Stomach smooth muscle (tissue), 2 donors: ENCODE results near the gene ELF1.
A peak's percentile ranks its signal among the peaks of the same experiment; 100 is the strongest.

Source experiments
- H3K27ac ChIP-seq: one replicate; pipeline ENCODE4 v1.7.0; 2013; ENCODE audit warnings: mild to moderate bottlenecking, low read length, inconsistent platforms
- H3K27me3 ChIP-seq, 2 donors: one replicate each; pipeline ENCODE4 v1.7.0; 2013; ENCODE audit warnings: low read length in 2 of 2; ENCODE audit not compliant: insufficient read depth in 2 of 2, control insufficient read depth in 1 of 2
- H3K36me3 ChIP-seq, 2 donors: one replicate each; pipeline ENCODE4 v1.7.0; 2013; ENCODE audit warnings: low read length in 2 of 2; ENCODE audit not compliant: control insufficient read depth in 2 of 2, insufficient read depth in 2 of 2
- H3K4me1 ChIP-seq: one replicate; pipeline ENCODE4 v1.7.0; 2013; ENCODE audit warnings: low read length; ENCODE audit not compliant: control insufficient read depth, insufficient read depth
- H3K4me3 ChIP-seq, 2 donors: one replicate each; pipeline ENCODE4 v1.7.0; 2013; ENCODE audit warnings: low read length in 2 of 2
- H3K9ac ChIP-seq, 2 donors: one replicate each; pipeline ENCODE4 v1.7.0; 2013; ENCODE audit warnings: low read length in 2 of 2, mild to moderate bottlenecking in 1 of 2
- H3K9me3 ChIP-seq, 2 donors: one replicate each; pipeline ENCODE4 v1.7.0; 2013; ENCODE audit warnings: low read length in 2 of 2; ENCODE audit not compliant: control insufficient read depth in 2 of 2
- donor health status: healthy.
- donor health status: Pancreatic carcinoma.

The ELF1 gene

DNA sequence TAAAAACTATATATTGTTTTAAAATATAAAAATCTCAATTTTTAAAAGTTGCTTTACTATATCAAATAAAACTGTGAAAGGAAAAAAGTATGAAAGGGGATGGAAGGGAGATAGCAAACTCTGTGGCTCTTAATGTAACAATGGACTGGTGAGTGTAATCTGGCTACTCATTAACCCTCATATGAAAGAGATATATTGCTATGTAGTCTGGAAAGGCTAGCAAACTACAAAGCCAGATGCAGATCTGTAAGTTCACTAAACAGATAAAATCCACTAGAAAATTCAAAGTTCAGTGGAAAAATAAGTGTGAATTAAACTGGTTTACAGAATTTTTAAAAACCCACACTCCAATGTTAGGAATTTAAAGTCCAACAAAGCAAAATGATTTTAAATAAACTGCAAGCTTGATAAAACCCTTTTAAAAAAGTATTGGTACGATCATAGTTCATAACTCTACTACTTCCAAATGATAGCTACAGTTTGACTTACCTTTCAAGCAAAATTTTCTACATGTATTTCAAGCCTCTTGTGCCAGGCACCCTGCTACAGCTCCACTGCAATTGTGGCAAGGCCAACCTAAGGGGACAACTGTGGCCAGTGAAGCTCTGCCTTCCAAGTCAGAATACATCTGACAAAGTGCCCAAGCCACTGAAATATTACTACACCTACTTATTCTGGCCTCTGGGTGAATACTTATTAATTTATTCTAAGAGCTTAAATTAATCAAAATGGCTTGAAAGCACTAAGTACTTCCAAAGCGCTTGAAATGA lies 647 bp upstream of the ELF1 start:
- Histone ChIP-seq H3K9ac (no peak overlapping the region), H3K36me3 (no peaks in the 10 kb centered on the region), H3K27ac (no peak overlapping the region), H3K9me3 (no peaks in the 10 kb centered on the region), H3K4me1 (no peaks in the 10 kb centered on the region), H3K4me3 (no peak overlapping the region), H3K27me3 (no peaks in the 10 kb centered on the region)

DNA sequence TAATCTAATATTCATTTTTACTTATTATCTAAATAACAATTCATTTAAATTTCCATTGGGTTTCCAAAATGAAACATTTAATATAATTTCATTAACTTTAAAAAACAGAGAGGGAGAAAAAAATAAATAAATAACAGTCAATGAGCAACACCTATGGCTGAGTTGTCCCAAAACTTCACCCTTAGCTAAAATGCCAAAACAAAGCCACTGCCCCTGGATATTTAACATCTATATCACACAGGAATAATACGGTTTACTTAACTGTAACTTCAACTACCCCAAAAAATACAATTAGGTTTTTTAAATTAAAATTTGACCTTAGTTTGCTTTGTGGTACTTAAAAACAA lies 541 bp downstream of the ELF1 start:
- Histone ChIP-seq H3K4me1 (no peaks in the 10 kb centered on the region), H3K9ac (peak overlapping the region in 1 of 2 donors; percentile 6), H3K4me3 (no peak overlapping the region), H3K36me3 (no peaks in the 10 kb centered on the region), H3K27me3 (no peaks in the 10 kb centered on the region), H3K9me3 (no peaks in the 10 kb centered on the region), H3K27ac (no peak overlapping the region)

DNA sequence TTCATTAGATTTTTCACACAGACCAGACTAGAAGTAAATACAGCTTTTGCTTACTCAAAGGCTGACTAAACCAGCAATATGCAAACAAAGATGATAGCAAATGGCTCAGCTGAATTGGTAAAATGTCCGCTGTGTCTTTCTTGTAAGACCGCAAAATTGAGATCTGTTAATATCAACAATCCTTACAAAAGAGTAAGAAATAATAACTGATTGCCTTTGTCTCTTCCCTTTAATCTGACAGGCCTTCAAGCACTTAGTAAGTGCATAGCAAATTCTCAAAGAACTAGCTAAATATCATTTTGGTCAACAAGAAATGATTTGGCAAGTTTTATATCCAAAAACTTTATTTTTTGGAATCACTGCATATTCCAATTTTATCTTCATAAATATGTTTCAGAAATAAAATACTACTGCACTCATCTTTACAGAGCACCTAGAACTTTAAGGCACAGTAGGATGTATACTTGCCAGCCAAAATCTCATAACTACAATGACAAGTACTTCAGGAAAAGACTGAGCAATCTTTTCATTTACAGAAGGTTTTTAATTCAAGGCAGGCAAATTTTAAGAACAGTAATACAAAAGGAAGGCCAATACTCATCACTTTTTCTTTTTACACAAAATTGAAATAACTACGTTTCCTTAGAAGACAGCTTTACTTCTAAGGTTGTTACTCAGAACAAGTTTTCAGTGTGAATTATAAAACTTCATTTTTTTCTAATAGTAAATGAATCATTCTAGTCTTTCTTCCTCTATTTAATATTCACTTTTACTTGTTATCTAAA lies 1.1 kb downstream of the ELF1 start:
- H3K27ac ChIP-seq = no peak overlapping the region
- H3K36me3 ChIP-seq = no peaks in the 10 kb centered on the region
- no peak overlapping the region for H3K9ac ChIP-seq
- H3K4me1 ChIP-seq = no peaks in the 10 kb centered on the region
- no peaks in the 10 kb centered on the region for H3K9me3 ChIP-seq
- no peaks in the 10 kb centered on the region for H3K27me3 ChIP-seq
- no peak overlapping the region for H3K4me3 ChIP-seq

DNA sequence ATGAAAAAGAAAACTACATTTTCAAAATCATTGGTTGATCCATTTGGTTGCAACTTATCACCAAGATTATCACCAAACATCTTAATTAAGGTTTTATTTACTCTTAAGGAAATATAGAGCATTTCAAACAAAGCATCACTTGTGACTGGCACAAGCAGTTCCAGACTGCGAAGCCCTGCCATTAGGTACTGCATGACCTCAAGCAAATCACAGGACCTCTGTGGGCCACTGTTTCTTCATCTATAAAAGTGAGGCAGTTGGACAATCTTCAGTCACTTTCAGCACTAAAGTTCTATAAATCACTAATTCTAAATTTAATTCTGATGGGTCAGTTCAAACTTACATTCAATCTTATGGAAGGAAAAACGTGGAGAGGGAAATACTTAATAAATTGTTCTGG lies 2.0 kb downstream of the ELF1 start:
- Histone ChIP-seq H3K4me3 (no peak overlapping the region), H3K27ac (no peak overlapping the region), H3K9me3 (no peaks in the 10 kb centered on the region), H3K36me3 (no peaks in the 10 kb centered on the region), H3K9ac (no peak overlapping the region), H3K4me1 (no peaks in the 10 kb centered on the region), H3K27me3 (no peaks in the 10 kb centered on the region)

DNA sequence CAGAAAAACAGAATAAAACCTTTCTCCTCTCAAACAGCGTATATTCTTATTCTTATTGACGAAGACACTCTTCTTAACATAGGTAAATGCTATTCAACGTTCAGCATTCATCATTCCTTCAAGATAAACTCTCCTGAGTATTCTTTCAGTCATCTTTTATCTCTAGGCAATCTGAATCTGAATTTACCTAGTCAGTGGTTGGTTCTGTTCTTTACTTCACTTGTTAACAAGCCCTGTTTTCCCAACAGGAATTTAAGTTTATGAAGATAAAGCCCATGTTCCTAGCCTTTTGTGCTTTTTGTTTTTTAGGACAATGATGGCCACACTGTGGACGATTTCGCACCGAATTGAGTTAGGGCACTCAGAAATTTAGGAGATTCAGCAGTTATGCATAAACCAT lies 3.2 kb downstream of the ELF1 start:
- no peaks in the 10 kb centered on the region for H3K27me3 ChIP-seq
- H3K9me3 ChIP-seq = no peaks in the 10 kb centered on the region
- no peak overlapping the region for H3K4me3 ChIP-seq
- H3K4me1 ChIP-seq = no peaks in the 10 kb centered on the region
- H3K9ac ChIP-seq = no peak overlapping the region
- H3K27ac ChIP-seq = no peak overlapping the region
- H3K36me3 ChIP-seq = no peaks in the 10 kb centered on the region

DNA sequence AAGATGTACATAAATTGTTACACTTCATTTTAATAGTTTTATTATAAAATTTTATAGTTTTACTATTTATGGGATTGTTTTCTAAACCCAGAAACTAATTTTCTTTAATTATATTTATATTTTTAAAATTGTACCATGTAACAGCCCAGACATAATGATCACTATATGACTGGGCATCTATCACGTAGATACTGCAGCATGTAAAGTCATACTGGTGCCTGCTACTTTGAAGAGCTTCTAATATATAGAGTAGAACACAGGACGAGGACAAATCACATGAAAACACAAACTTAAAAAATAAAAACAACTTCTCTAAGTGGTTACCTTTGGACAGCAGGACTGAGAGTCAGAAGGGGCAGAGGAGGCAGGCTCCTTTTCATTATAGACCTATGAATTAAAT lies 5.3 kb downstream of the ELF1 start:
- no peak overlapping the region for H3K4me3 ChIP-seq
- no peaks in the 10 kb centered on the region for H3K9me3 ChIP-seq
- no peak overlapping the region for H3K9ac ChIP-seq
- no peaks in the 10 kb centered on the region for H3K4me1 ChIP-seq
- H3K36me3 ChIP-seq = no peaks in the 10 kb centered on the region
- no peak overlapping the region for H3K27ac ChIP-seq
- no peaks in the 10 kb centered on the region for H3K27me3 ChIP-seq

DNA sequence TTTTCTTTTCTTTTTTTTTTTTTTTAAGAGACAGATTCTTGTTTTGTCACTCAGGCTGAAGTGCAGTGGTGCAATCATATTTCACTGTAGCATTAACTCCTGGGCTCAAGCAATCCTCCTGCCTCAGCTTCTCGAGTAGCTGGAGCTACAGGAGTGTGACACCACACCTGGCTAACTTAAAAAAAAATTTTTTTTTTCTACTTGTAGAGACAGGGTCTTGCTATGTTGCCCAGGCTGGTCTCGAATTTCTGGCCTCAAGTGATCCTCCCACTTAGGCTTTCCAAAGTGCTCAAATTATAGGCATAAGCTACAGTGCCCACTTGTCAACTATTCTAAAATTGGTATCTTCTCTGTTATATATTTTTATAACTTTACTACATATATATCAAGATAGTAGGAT lies 6.6 kb downstream of the ELF1 start:
- no peaks in the 10 kb centered on the region for H3K27me3 ChIP-seq
- H3K27ac ChIP-seq = no peak overlapping the region
- no peaks in the 10 kb centered on the region for H3K4me1 ChIP-seq
- H3K4me3 ChIP-seq = no peak overlapping the region
- H3K9me3 ChIP-seq = no peaks in the 10 kb centered on the region
- no peak overlapping the region for H3K9ac ChIP-seq
- H3K36me3 ChIP-seq = no peaks in the 10 kb centered on the region

DNA sequence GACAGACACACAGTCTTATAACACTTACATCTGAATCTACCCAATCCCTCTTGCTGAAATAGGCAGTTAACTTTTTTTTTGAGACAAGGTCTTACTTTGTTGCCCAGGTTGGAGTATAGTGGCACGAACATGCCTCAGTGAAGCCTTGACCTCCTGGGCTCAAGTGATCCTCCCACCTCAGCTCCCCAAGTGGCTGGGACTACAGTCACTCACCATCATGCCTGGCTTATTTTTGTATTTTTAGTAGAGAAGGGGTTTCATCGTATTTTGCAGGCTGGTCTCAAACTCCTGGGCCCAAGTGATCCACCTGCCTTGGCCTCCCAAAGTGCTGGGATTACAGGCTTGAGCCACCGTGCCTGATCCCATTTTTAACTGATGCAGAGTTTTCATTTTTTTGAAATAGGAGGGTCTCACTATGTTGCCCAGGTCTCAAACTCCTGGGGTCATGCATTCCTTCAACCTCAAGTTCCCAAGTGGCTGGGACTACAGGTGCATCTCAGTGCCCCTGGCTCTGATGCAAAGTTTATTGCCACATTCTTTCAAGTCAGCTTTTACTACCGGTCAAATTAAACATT lies 7.6 kb downstream of the ELF1 start:
- Histone ChIP-seq H3K27me3 (no peaks in the 10 kb centered on the region), H3K9me3 (no peaks in the 10 kb centered on the region), H3K9ac (no peak overlapping the region), H3K27ac (no peak overlapping the region), H3K4me3 (no peak overlapping the region), H3K36me3 (no peaks in the 10 kb centered on the region), H3K4me1 (no peaks in the 10 kb centered on the region)

DNA sequence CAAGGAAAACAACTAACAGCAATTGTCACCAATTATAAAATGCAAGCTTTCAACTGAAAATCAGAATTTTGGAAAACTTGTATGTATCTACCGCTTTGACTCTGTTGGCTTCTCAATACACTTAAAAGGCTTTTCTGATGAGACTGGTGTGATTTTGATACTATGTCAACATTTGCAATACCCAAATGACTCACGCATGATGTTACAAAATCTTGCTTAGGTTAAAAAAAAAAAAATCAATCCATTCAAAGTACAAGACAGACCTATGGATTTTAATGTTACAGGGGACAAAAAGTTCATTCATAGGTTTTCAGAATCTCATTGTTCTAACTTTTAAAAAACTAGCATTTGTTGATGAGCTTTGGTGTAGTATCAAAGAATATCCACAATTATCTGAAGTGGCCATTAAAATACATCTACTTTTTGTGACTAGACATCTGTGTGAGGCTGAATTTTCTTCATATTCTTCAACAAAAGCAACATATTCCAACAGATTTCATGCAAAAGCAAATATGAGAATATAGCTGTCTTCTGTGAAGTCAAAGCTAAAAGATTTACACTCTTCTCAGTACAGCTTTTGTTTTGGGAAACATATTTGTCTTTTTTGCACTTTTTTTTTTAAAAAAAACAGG lies 10.7 kb downstream of the ELF1 start:
- H3K27ac ChIP-seq = no peak overlapping the region
- no peak overlapping the region for H3K4me3 ChIP-seq
- H3K27me3 ChIP-seq = no peaks in the 10 kb centered on the region
- H3K4me1 ChIP-seq = no peaks in the 10 kb centered on the region
- H3K9ac ChIP-seq = no peak overlapping the region
- H3K9me3 ChIP-seq = no peaks in the 10 kb centered on the region
- H3K36me3 ChIP-seq = no peaks in the 10 kb centered on the region

DNA sequence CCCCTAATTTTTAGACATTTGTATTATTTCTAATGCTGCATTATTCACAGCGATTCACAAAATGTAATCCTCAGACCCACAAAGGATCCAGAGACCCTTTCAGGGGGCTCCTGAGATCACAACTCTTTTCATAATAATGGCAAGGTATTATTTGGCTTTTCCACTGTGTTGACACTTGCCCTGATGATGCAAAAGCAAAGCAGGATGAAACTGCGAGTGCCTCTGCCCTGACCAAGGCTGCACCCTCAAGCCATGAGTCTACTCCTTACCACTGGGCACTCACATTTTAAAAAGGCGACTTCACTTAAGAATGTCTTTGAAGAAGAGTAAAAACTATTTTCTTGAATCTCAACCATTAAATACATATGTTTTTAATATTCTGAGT lies 11.4 kb downstream of the ELF1 start:
- Histone ChIP-seq H3K27ac (no peak overlapping the region), H3K36me3 (no peaks in the 10 kb centered on the region), H3K9me3 (no peaks in the 10 kb centered on the region), H3K4me3 (no peak overlapping the region), H3K4me1 (no peaks in the 10 kb centered on the region), H3K27me3 (no peaks in the 10 kb centered on the region), H3K9ac (no peak overlapping the region)
